Islet precursor cell (in vitro differentiated cells): ENCODE results near the gene SIRPB1.
"Not testable (repeated sequence)": the region's sequence is repeated elsewhere in the genome, so short reads cannot be mapped to it uniquely, and the experiment has no call there.

ENCODE experiments used
- DNase-seq: peaks from one replicate; pipeline ENCODE4 v3.0.0-alpha.2; 2018

SIRPB1 gene

DNA sequence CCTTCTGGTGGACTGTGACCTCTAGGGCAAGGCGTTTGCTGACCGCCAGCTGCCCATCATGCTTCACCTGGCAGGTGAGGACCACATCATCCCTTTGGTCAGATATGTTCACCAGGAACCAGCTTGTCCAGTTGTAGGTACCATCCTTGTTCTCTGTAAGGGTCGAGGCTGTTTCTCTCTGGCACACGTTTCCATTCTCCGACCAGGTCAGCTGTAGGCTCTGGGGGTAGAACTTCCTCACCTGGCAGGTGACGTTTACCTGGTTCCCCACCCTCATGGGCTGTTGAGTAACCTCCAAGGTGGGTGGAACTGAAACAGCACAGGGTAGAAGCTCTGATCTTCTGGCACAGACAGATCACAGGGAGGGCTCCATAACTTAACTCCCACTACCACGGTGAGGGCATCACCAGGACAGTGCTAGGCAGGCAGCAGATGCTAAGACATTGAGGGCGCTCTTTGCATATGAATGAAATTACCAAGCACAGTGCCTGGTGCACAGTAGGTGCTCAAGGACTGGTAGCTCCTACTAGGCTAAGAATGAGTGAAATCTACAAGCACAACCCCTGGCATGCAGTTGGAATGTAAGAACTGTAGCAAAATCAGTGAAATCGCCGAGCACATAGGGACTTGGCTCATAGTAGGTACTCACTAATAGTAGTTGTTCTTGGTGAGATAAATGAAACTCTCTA lies 15.6 kb upstream of the SIRPB1 start:
- no peak for DNase-seq

DNA sequence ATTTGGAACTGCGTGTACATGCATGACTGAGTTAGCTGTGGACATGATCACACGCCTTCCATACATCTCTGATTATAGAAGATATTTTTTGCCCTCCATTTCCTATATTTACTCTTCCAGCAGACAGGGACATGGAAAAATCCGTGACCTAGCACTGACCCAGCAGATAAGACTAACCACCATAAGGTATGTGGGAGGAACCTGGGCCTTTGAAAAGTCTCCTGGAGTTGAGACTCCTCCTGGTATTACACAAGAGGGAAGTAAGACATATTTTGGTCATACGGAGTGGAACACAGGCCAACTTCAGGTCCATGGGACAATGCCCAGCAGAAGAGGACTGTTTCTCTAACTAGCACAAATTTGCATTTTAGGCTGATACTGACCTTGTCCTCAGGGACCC lies 13.7 kb upstream of the SIRPB1 start:
- no peak for DNase-seq

DNA sequence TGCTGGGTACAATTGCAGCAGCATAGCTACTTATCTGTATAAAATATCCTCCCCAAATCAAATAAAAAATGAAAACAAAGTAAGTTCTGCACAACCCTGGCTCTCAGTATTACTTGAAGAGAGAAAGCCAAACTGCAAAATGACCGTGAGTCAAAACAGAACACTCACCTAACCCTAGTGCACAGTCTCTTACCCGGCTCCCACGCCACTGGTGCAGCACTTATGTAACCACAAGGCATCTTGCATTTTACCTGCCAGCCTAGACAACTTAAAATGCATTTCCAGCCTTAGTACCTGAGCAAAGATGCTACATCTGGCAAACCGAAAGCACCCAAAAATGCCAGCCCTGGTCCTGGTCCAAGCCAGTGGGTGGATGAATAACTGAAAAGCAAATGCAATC lies 12.4 kb upstream of the SIRPB1 start:
- no peak for DNase-seq

DNA sequence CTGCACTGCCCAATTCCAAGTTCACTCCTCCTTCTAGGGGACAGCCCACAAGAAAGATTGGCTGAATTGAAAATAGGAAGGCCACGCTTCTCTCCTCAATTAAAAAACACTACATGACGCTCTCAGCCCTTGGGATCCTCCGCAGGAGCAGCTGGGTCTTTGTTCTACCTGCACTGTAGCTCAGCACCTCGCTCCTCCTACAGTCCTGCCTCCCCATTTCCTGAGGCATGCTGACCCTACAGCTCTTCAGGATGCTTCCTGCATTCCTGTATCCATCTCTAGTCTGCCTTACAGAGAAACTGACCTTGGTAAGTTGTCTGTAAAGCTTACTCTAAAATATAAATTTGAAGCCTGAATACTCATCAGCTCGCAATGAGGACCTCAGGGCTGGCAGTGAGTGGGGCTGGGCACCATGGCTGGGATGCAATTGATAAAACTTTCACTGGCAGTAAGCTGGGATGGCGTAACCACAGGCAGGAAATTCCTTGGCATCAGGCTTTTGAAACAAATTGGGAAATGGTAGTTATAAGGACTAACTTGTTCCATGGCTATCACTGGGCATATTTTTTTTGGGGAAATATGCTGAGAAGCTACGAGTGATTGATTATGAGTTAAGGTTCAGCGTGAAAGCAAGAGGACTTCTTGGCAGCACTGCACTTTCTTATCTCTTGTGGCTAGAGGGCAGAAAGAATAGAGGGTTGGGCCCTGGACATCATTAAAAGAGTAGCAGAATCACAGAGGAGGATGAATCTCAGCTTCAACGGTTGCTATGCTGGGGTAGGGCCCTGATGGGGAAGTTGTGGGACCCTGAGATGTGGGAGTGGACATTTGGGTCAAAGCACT lies 11.7 kb upstream of the SIRPB1 start:
- DNase-seq: no peak

DNA sequence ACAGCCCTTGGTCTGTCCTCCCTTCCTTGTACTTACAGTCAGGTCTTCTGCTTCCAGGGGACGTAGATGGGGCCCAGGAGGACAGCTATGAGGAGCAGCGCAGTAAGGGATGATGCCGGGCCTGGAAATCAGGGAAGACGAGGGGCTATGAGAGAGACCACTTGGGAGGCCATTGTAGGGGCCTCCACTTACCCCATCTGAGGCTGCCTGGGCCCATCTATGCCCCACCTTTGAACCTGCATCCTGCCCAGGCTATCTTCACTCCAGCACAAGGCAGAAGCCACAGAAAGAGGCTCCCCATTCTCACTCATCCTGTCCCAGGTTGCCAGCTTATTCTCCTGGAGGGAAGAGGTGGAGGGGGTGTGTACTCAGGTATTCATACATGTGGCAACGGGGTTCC lies 10.4 kb upstream of the SIRPB1 start:
- DNase-seq: no peak

DNA sequence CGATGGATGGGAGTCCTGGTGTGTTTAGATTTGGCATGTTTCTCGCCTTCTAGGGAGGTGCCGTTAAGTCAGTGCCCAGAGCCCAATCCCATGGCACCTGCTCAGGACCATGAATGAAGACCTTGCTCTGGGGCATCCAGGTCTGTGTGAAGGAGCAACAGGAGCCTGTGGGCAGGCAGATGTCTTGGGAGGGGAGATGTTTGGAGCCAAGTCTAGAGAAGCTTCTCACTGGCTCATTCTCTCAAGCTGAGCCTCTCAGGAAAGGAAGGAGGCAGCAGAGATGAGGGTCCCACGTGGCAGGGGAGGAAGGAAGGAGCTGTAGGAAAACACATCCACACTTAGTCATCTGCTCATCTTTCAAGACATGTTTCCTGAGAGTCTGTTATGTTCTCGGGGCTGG lies 9.5 kb upstream of the SIRPB1 start:
- no peak for DNase-seq

DNA sequence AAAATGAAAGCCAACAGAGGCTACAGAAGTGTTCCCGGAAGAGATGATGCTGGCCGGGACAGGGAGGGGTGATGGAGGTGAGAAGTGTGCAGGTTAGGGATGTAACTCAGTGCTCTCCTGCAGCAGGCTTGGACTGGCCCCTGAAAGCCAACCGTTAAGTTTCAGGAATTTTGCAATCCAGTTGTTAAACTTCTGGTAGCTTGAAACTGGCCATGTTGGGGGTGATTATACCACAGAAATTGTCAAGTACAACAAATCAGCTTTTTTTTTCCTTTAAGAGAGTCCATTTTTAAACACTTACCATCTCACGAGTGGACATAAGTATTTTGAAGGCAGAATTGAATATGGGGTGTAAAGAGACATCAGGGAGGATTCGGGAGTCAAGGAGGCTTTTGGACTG lies 8.8 kb upstream of the SIRPB1 start:
- DNase-seq: no peak

DNA sequence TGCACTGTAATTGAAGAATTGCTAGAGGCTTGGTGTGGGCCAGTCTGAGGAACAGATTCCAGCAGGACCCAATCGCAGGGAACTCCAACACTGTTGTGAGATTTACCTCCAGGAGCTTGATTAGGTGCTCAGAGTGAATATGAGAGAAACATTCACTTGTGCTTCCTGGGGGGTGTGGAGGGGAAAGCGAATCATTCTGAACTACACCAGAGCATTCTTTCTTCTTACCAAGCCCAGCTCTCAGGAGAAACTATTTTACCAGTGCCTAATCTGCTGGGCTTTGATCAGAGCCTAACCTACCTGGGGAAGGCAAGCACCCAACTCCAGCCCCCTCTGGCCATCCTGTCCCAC lies 7.4 kb upstream of the SIRPB1 start:
- DNase-seq: no peak

DNA sequence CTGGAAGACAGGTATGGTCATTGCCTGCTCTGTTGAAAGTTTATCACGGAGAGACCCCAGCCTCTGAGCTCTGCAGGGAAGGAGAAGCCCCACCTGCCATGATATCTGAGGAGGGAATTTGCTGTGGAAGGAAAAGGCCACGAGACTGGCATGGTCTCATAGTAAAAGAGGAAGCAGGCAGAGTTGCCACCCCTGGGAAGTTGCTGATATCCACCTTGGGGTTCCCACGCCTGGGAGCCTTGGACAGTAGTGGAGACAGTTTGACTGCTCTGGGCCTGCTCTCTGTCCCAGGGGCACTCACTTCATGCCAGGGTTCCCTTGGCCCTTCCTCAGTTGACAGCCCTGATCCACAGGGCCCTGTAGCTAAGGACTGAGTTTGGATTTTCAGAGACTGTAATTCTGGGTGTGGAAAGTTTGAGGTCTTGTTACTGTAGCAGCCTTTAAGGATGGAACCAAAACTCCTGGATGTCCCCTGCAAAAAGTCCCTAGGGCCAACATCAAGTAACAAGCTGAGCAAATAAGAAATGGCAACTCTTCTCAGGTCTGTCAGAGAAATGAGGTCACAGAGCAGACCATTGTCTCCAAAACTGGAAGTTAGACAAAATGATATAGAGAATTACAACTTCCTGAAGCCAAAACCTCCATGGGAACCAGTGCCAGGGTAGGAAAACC lies 6.9 kb upstream of the SIRPB1 start:
- no peak for DNase-seq

DNA sequence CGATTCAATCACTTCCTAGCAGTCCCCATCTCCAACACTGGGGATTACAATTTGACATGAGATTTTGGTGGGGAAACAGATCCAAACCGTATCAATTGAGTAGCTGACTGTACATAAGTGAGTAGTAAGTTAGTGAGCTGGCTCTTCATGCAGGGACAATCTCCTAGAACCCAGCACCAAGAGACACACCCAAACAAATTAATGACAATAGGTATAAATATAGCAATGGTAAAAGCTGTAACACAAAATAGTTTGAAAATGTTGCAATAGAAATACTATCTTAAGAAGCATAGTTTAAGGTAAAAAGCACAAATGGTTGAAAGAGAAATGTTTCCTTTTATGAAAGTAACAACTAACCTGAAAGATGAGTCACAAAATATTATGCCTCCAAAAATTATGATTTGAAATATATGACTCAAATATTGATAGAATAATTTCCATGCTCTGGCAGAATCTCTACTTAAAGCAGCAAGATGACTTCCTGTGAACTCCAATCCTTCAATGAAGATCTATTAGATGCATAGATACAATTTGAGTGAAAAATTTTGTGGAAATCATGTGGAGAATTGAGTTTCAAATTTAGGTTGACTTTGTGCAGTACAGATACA lies 5.4 kb upstream of the SIRPB1 start:
- no peak for DNase-seq

DNA sequence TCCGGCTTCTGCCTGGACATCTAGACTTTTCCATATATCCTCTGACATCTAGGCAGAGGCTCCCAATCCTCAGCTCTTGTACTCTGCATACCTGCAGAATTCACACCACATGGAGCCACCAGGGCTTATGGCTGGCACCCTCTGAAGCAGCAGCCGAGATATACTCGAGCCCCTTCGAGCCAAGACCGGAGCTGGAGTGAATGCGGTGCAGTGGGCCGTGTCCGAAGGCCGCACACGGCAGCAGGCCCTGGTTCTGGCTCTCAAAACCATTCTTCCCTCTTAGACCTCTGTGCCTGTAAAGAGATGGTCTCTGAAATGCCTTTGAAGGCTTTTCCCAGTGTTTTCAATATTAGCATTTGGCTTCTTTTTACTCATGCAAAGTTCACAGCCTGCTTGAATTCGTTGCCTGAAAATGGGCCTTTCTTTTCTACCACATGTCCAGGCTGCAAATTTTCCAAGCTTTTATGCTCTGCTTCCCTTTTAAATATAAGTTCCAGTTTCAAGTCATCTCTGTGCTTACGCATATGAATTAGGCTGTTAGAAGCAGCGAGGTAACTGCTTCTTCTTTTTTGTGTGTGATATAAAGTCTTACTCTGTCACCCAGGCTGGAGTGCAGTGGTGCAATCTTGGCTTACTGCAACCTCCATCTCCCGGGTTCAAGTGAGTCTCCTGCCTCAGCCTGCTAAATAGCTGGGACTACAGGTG lies 3.8 kb upstream of the SIRPB1 start:
- DNase-seq: no peak

DNA sequence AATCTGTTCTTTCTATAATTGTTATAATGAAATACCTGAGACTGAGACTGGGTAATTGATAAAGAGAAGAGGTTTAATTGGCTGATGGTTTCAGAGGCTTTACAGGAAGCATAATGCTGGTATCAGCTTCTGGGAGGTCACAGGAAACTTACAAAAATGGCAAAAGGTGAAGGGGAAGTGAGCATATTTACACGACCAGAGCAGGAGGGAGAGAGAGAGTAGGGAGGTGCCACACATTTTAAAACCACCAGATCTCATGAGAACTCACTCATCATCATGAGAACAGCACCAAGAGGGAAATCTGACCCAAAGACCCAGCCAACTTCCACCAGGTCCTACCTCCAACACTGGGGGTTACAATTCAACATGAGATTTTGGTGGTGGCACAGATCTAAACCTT lies 2.6 kb upstream of the SIRPB1 start:
- no peak for DNase-seq

DNA sequence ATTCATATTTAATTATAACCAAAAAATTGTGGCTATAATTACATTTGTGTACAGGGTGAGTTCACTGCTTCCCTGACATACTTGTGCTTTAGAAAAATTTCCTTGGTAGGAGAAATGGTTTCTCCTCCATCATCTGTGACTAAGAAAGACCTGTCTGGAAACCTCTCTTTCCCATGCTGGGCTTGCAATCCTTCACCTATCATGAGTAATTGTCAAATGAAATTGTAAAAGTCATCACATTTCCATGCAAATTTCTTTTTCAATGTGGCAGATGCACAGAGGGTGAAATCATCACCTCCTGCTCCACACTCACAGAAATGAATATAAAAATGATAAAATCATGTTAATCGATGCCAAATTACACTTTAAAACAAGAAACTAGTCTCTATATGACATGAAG lies 1.5 kb upstream of the SIRPB1 start:
- no peak for DNase-seq

DNA sequence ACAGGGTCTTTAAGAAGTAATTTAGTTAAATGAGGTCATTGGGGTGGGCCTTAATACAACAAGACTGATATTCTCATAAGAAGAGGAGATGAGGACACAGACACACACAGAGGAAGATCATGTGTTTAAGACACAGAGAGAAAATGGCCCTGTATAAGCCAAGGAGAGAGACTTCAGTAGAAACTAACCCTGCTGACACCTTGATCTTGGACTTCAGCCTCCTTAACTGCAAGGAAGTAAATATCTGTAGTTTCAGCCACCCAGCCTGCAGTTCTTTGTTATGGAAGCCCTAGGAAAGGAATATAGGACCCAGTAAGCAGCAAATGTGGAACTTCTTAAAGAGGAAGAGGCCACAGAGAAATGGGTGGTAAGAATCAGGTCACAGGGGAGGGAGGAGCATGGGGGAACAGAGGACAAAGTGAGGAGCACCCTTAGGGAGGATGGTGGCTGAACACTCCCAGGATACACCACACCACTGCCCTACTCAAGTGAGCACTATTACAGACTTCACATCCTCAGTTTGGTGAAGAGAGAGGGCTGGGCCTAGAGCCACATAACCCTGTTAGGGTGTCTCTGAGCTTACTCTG lies 762 bp downstream of the SIRPB1 start:
- no peak for DNase-seq

DNA sequence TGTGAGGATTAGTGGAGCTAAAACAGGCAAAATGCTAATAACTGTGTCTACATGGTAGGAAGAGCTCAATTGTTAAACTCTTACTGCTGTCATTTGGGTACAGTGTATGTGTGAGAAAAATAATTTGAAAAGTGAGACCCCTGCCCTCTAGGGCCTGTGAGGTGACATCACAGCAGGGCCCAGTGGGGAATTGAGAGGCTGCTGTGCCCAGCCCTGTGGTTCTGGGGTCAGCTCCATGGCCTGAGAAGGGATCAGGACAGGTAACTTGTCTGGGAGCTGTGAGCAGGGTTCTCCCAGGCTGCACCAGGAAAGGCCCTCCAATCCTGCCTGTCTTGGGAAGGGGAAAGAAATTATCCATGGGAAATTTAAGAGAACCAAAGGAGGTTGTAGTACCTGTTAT lies 1.3 kb downstream of the SIRPB1 start:
- no peak for DNase-seq

DNA sequence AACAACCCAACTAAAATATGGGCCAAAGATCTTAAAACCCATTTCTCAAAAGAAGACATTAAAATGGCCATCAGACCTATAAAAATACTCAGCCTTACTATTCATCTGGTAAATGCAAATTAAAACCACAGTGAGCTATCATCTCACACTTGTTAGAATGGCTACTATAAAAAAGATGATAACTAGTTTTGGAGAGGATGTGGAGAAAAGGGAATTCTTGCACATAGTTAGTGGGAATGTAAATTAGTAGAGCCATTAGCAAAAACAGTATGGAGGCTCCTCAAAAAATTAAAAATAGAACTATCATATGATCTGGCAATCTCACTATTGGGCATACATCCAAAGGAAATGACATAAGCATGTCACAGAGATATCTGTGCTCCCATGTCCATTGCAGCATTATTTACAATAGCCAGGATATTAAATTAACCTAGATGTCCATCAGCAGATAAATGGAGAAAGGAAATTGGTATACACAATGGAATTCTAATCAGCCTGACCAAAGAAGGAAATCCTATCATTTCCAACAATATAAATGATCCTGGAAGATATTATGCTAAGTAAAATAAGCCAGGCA lies 2.9 kb downstream of the SIRPB1 start:
- no peak for DNase-seq

DNA sequence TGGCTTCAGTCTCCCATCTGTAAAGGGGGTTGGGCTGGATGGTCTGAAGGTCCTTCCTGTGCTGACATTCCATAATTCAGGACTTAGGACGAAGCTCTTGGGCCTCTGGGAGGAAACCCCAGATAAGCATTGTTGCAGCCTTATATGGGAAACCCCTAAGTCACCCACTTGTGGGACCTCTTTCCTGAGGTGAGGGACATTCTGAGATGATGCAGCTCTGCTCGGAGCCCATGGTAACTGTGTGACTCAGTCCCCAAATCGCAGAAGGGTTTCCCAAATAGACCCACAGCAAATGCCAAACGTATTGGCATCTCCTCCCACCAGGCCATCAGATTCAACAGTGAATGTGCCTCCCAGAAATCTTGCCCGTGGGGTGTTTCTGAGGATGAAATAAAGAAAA lies 9.4 kb downstream of the SIRPB1 start:
- not testable (repeated sequence) for DNase-seq

DNA sequence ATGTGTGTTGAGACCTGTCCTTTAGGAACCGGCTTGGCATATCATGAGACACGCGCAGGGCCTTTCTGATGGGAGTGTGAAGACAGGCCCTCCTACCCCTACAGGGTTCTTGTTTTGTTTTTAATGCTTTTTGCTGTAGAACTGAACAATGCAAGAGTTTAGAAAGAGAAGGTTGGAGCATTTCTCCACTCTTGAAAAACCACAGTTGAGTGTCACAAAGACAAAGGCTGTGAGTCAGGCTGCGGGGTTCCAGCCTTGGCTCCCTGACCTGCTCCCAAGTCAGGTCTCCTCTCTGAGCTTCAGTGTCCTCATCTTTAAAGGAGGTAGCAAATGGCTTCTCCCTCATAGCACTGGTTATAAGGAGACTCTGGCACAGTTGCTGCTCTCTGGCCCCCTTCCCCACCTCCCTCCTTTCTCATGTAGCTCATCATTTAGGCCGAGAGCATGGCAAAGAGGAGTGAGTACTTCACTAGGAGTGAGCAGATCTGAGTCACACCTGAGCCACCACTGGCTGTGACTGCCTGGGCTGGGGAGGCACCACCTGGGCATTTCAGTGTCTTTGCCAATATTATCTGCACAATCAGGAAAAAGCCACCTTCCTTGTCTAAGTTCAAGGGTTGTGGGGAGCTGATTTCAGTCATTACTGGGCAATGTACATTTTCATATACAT lies 11.0 kb downstream of the SIRPB1 start:
- not testable (repeated sequence) for DNase-seq

DNA sequence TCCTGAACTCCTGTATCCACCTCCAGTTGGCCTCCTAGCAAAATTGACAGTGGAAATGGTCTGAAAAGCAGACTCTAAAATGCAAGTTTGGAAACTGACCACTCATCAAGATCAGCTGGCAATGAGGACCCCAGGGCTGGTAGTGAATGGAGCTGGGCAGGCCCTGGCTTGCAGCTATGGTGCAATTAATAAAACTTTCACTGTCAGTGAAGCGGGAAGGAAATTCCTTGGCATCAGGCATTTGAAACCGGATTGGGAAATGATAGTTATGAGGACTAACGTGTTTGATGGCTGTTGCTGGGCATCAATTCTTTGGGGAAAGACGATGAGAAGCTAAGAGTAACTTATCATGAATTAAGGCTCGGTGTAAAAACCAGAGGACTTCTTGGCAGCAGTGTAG lies 19.1 kb downstream of the SIRPB1 start:
- no peak for DNase-seq

DNA sequence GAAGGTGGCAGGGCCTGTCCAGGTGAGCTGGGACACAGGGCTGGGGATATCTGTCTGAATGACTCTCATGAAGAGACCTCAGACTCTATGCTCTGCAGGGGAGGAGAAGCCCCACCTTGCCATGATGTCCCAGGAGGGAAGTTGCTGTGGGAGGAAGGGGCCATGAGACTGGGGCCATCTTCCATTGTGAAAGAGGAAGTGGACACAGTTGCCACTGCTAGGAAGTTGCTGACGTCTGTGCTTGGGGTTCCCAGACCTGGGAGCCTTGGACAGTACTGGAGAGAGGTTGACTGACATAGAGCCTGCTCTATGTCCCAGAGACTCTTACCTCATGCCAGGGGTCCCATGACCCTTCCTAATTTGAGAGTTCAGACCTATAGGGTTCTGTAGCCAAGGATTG lies 24.5 kb downstream of the SIRPB1 start:
- DNase-seq: no peak

DNA sequence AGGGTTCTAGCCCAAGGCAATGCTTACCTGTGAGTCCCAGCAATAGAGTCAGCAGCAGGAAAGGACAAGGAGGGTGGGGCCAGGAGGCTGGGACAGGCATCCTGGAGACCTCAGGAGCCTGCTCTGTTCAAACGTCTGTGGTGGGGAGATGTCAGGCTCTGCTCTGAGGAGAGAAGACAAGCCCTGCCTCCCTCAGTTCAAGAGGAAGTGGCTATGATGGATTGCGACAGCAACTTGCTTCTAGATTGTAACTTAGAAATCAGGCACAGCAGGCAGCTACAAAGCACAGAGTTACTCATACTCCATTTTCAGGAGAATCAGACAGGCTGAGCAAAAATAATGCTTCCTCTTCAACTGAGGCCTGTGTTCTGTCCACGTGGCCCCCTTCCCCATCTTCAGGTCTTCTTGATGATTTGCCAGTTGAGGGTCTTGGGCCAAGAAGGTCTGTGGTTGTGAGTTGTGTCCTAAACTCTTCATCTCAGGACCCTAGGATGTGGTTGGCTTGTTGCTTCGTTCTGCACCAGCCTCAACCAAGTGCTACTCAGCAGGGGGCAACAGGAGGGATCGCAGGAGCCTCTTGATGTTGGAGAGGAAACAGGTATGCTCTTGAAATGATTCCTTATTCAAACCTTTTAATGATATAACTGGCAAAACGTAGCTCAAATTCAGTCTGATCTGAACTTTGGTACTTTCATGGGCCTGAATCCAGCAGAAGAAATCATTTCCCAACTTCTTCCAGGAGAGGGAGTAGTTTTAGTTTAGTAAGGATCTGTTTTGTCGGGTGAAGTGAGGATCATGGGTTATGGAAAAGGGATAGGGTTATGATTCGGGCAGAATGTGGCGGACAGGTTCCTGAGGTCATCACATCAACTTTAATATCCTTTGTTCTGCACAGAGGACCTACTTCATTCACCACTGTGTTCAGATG lies 31.0 kb downstream of the SIRPB1 start:
- no peak for DNase-seq
